ENCODE data around the gene HOXA13. TPM values are rescaled to one million over a fixed set of nuclear protein-coding genes. Genes with fewer than 3 reads are reported as not detected.

Gene HOXA13
- polyA plus RNA-seq, 1 of the 3 experiments (the other 2 are of a cell fraction) = not detected

DNA sequence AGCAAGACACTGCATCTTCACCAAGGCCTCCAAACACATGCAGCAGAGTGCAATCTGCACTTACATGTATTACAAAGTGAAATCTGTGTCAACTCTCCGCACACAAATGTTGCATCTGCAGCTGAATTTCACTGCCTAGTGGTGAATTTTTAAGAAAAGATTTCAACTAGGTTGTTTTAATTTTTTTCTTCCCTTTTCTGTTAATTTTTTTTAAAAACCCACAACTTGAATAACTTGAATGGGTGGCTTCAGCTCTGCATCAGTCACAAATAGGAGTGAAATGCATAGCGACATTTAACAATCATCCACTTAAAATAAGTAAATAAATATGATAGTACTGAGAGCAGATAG is 5.9 kb downstream of the HOXA13 start:
- Histone ChIP-seq H3K4me3 (ENCODE audit: low read depth in 2 of 2, low read length in 1 of 2) (no peak overlapping the region), H3K9me2 (no peaks in the 10 kb centered on the region), H3K27me3 (ENCODE audit: insufficient read depth) (peaks cover 88% of the 10 kb centered on the region), H3K9ac (no peak overlapping the region), H3K79me2 (ENCODE audit: insufficient read depth) (no peaks in the 10 kb centered on the region), H3K4me1 (ENCODE audit: control insufficient read depth in 1 of 2, insufficient read depth in 2 of 2, low read depth in 1 of 2, low read length in 1 of 2) (peaks cover 0 to 4% of the 10 kb centered on the region in 2 experiments; a peak in 1 of 4 replicates), H3K9me3 (no peaks in the 10 kb centered on the region), H3K27ac (ENCODE audit: low read depth in 2 of 2, low read length in 1 of 2) (no peak overlapping the region), H2AFZ (ENCODE audit: low read depth) (no peak overlapping the region), H3K36me3 (replicated peaks in 1 of 2; ENCODE audit: control insufficient read depth in 1 of 2, insufficient read depth in 2 of 2, low read length in 1 of 2) (no peaks in the 10 kb centered on the region), H3F3A (replicated peaks; ENCODE audit: insufficient read depth) (peaks cover 8% of the 10 kb centered on the region), H4K20me1 (ENCODE audit: insufficient read depth) (peaks cover 11% of the 10 kb centered on the region), H3K4me2 (no peak overlapping the region)
- 27% methylated on average over 2 of the region's 2 CpGs for WGBS (ENCODE audit: low lambda C conversion rate)
- CTCF ChIA-PET = interaction anchor here (1.1 to 10.7 kb wide), 12 partner anchors 9 to 903 kb away, joined by 3 to 84 read pairs (median 8); partner anchors contain the start of genes HOXA11 and HOXA5
- POLR2A ChIA-PET = no interaction called here
- TF ChIP-seq, protein P1, sequence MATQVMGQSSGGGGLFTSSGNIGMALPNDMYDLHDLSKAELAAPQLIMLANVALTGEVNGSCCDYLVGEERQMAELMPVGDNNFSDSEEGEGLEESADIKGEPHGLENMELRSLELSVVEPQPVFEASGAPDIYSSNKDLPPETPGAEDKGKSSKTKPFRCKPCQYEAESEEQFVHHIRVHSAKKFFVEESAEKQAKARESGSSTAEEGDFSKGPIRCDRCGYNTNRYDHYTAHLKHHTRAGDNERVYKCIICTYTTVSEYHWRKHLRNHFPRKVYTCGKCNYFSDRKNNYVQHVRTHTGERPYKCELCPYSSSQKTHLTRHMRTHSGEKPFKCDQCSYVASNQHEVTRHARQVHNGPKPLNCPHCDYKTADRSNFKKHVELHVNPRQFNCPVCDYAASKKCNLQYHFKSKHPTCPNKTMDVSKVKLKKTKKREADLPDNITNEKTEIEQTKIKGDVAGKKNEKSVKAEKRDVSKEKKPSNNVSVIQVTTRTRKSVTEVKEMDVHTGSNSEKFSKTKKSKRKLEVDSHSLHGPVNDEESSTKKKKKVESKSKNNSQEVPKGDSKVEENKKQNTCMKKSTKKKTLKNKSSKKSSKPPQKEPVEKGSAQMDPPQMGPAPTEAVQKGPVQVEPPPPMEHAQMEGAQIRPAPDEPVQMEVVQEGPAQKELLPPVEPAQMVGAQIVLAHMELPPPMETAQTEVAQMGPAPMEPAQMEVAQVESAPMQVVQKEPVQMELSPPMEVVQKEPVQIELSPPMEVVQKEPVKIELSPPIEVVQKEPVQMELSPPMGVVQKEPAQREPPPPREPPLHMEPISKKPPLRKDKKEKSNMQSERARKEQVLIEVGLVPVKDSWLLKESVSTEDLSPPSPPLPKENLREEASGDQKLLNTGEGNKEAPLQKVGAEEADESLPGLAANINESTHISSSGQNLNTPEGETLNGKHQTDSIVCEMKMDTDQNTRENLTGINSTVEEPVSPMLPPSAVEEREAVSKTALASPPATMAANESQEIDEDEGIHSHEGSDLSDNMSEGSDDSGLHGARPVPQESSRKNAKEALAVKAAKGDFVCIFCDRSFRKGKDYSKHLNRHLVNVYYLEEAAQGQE (IDR thresholded peaks at IDR 0.05; ENCODE audit: low read depth, low read length) = no peak
- TF ChIP-seq RXRA (IDR thresholded peaks at IDR 0.05; ENCODE audit: borderline replicate concordance, low read depth) (no peak), TCF12 (IDR thresholded peaks at IDR 0.05) (no peak), NRF1 (IDR thresholded peaks at IDR 0.05; ENCODE audit: low read depth, low read length) (no peak), POLR2AphosphoS5 (IDR thresholded peaks at IDR 0.05; ENCODE audit: low read depth, low read length) (no peak), MXI1 (IDR thresholded peaks at IDR 0.05; ENCODE audit: low read depth, low read length) (no peak), SIN3A (IDR thresholded peaks at IDR 0.05; ENCODE audit: borderline replicate concordance, low read depth, low read length) (no peak), FOSL2 (IDR thresholded peaks at IDR 0.05; ENCODE audit: borderline replicate concordance, low read depth) (no peak), MEF2A (IDR thresholded peaks at IDR 0.05; ENCODE audit: borderline replicate concordance, low read depth) (no peak), NFIC (IDR thresholded peaks at IDR 0.05; ENCODE audit: borderline replicate concordance) (no peak), RFX5 (IDR thresholded peaks at IDR 0.05; ENCODE audit: low read length) (no peak)
- TF ChIP-seq, protein P2, sequence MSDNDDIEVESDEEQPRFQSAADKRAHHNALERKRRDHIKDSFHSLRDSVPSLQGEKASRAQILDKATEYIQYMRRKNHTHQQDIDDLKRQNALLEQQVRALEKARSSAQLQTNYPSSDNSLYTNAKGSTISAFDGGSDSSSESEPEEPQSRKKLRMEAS (IDR thresholded peaks at IDR 0.05; ENCODE audit: low read depth) = no peak
- TF ChIP-seq, protein P3, sequence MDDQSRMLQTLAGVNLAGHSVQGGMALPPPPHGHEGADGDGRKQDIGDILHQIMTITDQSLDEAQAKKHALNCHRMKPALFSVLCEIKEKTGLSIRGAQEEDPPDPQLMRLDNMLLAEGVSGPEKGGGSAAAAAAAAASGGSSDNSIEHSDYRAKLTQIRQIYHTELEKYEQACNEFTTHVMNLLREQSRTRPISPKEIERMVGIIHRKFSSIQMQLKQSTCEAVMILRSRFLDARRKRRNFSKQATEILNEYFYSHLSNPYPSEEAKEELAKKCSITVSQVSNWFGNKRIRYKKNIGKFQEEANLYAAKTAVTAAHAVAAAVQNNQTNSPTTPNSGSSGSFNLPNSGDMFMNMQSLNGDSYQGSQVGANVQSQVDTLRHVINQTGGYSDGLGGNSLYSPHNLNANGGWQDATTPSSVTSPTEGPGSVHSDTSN (IDR thresholded peaks at IDR 0.05) = no peak
- TF ChIP-seq, protein P4, sequence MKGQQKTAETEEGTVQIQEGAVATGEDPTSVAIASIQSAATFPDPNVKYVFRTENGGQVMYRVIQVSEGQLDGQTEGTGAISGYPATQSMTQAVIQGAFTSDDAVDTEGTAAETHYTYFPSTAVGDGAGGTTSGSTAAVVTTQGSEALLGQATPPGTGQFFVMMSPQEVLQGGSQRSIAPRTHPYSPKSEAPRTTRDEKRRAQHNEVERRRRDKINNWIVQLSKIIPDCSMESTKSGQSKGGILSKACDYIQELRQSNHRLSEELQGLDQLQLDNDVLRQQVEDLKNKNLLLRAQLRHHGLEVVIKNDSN (IDR thresholded peaks at IDR 0.05; ENCODE audit: borderline replicate concordance, low read depth) = no peak
- DNase-seq = no peak

Data from SK-N-SH (cell line).